GM23338 (cell line): Measurements from ENCODE around the gene OPRD1. TPM values are rescaled to one million over a fixed set of nuclear protein-coding genes. Genes with fewer than 3 reads are reported as not detected.

Source experiments
- ATAC-seq: fragments of 200-7000 bp; cut with Tn5 transposase; 3 replicates; pipeline ENCODE4 v1.9.1; 2020
- DNase-seq: peaks from one replicate; pipeline ENCODE4 v3.0.0-alpha.2; 2015; ENCODE audit warnings: low spot score
- H2AFZ ChIP-seq: fragments of 200-600 bp; sonication (generic); 2 replicates; pipeline ENCODE4 v1.8.0; 2016; ENCODE audit warnings: antibody characterized with exemption, mild to moderate bottlenecking, moderate library complexity
- H3F3A ChIP-seq: fragments of 200-600 bp; sonication (generic); replicated peaks from 2 replicates; pipeline ENCODE4 v1.8.0; 2017; ENCODE audit warnings: antibody characterized with exemption, mixed run types, low read depth
- H3K27ac ChIP-seq: fragments of 200-600 bp; sonication (generic); 2 replicates; pipeline ENCODE4 v1.6.1; 2016; ENCODE audit warnings: low read depth
- H3K27me3 ChIP-seq: fragments of 200-600 bp; sonication (generic); 2 replicates; pipeline ENCODE4 v1.8.0; 2016; ENCODE audit warnings: mild to moderate bottlenecking, mixed run types, moderate library complexity; ENCODE audit not compliant: insufficient read depth
- H3K36me3 ChIP-seq: fragments of 200-600 bp; sonication (generic); 2 replicates; pipeline ENCODE4 v1.8.0; 2016; ENCODE audit warnings: mild to moderate bottlenecking; ENCODE audit not compliant: insufficient read depth
- H3K4me1 ChIP-seq: fragments of 200-600 bp; sonication (generic); 2 replicates; pipeline ENCODE4 v1.8.0; 2016; ENCODE audit warnings: mild to moderate bottlenecking, moderate library complexity; ENCODE audit not compliant: insufficient read depth
- H3K4me2 ChIP-seq: fragments of 200-600 bp; sonication (generic); 2 replicates; pipeline ENCODE4 v1.7.1; 2017; ENCODE audit warnings: mixed run types
- H3K4me3 ChIP-seq: fragments of 200-600 bp; sonication (generic); 2 replicates; pipeline ENCODE4 v1.6.1; 2016; ENCODE audit warnings: mixed run types
- H3K79me2 ChIP-seq: fragments of 200-600 bp; sonication (generic); replicated peaks from 2 replicates; pipeline ENCODE4 v1.8.0; 2017; ENCODE audit warnings: mild to moderate bottlenecking; ENCODE audit not compliant: insufficient read depth
- H3K9me2 ChIP-seq: fragments of 200-600 bp; sonication (generic); 2 replicates; pipeline ENCODE4 v1.8.0; 2017; ENCODE audit not compliant: insufficient read depth
- H4K20me1 ChIP-seq: fragments of 200-600 bp; sonication (generic); replicated peaks from 2 replicates; pipeline ENCODE4 v1.8.0; 2017; ENCODE audit warnings: mild to moderate bottlenecking; ENCODE audit not compliant: insufficient read depth
- H3K27ac Mint-ChIP-seq: 2 replicates; pipeline ENCODE4 v1.8.0; 2020; ENCODE audit warnings: inconsistent platforms, mild to moderate bottlenecking, moderate library complexity, mixed read lengths
- H3K27me3 Mint-ChIP-seq: 3 replicates; pipeline ENCODE4 v1.8.0; 2022; ENCODE audit warnings: low read depth, mild to moderate bottlenecking, moderate library complexity, mixed read lengths, inconsistent platforms; ENCODE audit not compliant: insufficient read depth, poor library complexity
- H3K36me3 Mint-ChIP-seq: 3 replicates; pipeline ENCODE4 v1.8.0; 2021; ENCODE audit warnings: low read depth, mild to moderate bottlenecking, inconsistent platforms, moderate library complexity, mixed read lengths
- H3K4me1 Mint-ChIP-seq: 3 replicates; pipeline ENCODE4 v1.8.0; 2020; ENCODE audit warnings: mild to moderate bottlenecking, inconsistent platforms, mixed read lengths
- H3K4me3 Mint-ChIP-seq: 3 replicates; pipeline ENCODE4 v1.8.0; 2021; ENCODE audit warnings: moderate library complexity, mild to moderate bottlenecking, inconsistent platforms, mixed read lengths
- H3K9me3 Mint-ChIP-seq: 3 replicates; pipeline ENCODE4 v1.8.0; 2020; ENCODE audit warnings: moderate library complexity, mild to moderate bottlenecking, inconsistent platforms, mixed read lengths
- CREB1 ChIP-seq: fragments of 250-450 bp; sonication (Bioruptor Pico); IDR thresholded peaks from 2 replicates; pipeline ENCODE4 v1.5.0; 2020; ENCODE audit warnings: low read depth, mild to moderate bottlenecking, moderate library complexity
- EZH2 ChIP-seq: fragments of 200-600 bp; sonication (generic); IDR thresholded peaks from one replicate; pipeline ENCODE4 v1.8.0; 2017; ENCODE audit warnings: antibody characterized with exemption, mild to moderate bottlenecking, low read depth; ENCODE audit not compliant: unreplicated experiment
- EZH2phosphoT487 ChIP-seq: fragments of 200-600 bp; sonication (generic); IDR thresholded peaks from one replicate; pipeline ENCODE4 v1.8.1; 2018; ENCODE audit warnings: antibody characterized with exemption; ENCODE audit not compliant: unreplicated experiment
- JUNB ChIP-seq: IDR thresholded peaks from one replicate; pipeline ENCODE4 v1.6.1; 2016; ENCODE audit warnings: antibody characterized with exemption; ENCODE audit not compliant: unreplicated experiment
- NANOG ChIP-seq: IDR thresholded peaks from 2 replicates; pipeline ENCODE4 v1.6.1; 2016; ENCODE audit warnings: antibody characterized with exemption, borderline replicate concordance
- POLR2AphosphoS5 ChIP-seq: IDR thresholded peaks from 2 replicates; pipeline ENCODE4 v1.6.1; 2016; ENCODE audit warnings: antibody characterized with exemption, low read depth
- STAT1 ChIP-seq: IDR thresholded peaks from one replicate; pipeline ENCODE4 v1.6.1; 2016; ENCODE audit warnings: antibody characterized with exemption; ENCODE audit not compliant: unreplicated experiment
- ZNF114 ChIP-seq: fragments of 250-450 bp; sonication (Bioruptor Pico); IDR thresholded peaks from 2 replicates; pipeline ENCODE4 v1.5.0; 2020; ENCODE audit warnings: mild to moderate bottlenecking, moderate library complexity
- ZNF331 ChIP-seq: fragments of 250-450 bp; sonication (Bioruptor Pico); IDR thresholded peaks from 2 replicates; pipeline ENCODE4 v1.5.0; 2020; ENCODE audit warnings: low read depth, mild to moderate bottlenecking, moderate library complexity
- polyA plus RNA-seq: library from polyadenylated mRNA; unstranded; fragments of >200 nt; fragmentation: Nextera tagmentation; extraction: Ambion mirVana; gene quantifications from 2 replicates; pipeline ENCODE4 v1.2.1, GENCODE V29; 2016
- total RNA-seq: library from RNA; depleted of rRNA; stranded (reverse); fragments of >200 nt; shearing (Covaris generic); gene quantifications from 2 replicates; pipeline ENCODE4 v1.2.3, GENCODE V29; 2014
- TF ChIP-seq, protein P1 (sequence below): IDR thresholded peaks from one replicate; pipeline ENCODE4 v1.6.1; 2018; ENCODE audit warnings: antibody characterized with exemption; ENCODE audit not compliant: unreplicated experiment
- TF ChIP-seq, protein P2 (sequence below): fragments of 250-450 bp; sonication (Bioruptor Pico); IDR thresholded peaks from 2 replicates; pipeline ENCODE4 v1.5.0; 2020; ENCODE audit warnings: mild to moderate bottlenecking, moderate library complexity
- TF ChIP-seq, protein P3 (sequence below): IDR thresholded peaks from 2 replicates; pipeline ENCODE4 v1.6.1; 2016; ENCODE audit warnings: antibody characterized with exemption
- TF ChIP-seq, protein P4 (sequence below), 2 experiments: fragments of 200-600 bp in 1 of 2; sonication (generic) in 1 of 2; conservative IDR thresholded peaks; 2 replicates each; pipeline versions ENCODE4 v1.5.1 to v1.6.1; 2016 to 2017; ENCODE audit warnings: antibody characterized with exemption in 2 of 2, low read depth in 2 of 2, mild to moderate bottlenecking in 2 of 2, moderate library complexity in 1 of 2

The OPRD1 gene
- total and polyA plus RNA-seq, 2 experiments from 2014 or later = 0.55 to 2.3 TPM

DNA sequence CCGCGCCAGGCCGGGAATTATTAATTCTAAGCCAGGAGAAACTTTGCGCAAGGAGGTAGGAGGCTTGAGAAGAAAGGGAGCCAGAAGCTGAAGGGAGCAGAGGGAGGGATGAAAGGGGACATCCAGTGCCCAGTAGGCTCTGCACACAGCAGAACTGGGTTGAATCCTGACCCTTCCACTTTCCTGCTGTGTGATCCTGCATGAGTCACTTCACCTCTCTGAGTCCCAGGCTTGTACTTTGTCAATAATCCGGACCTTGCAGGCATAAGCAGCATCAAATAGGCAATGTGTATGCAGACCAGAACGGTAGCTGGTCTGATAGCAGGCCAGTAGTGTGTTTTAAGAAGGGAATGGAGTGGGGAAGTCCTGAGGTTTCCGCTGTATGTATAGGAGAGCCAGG is 76.9 kb downstream of the OPRD1 start:
- Mint-ChIP-seq H3K4me3 (no peak overlapping the region), H3K27ac (no peak overlapping the region), H3K9me3 (no peaks in the 10 kb centered on the region; the same call in 2 of the 3 replicates), H3K4me1 (peaks cover 33% of the 10 kb centered on the region), H3K27me3 (peaks cover 23% of the 10 kb centered on the region), H3K36me3 (no peaks in the 10 kb centered on the region)
- Histone ChIP-seq H3F3A (peaks cover 11% of the 10 kb centered on the region), H2AFZ (no peak overlapping the region), H4K20me1 (no peaks in the 10 kb centered on the region), H3K4me2 (peak overlapping the region; percentile 81; the same call in 1 of the 2 replicates), H3K36me3 (no peaks in the 10 kb centered on the region), H3K4me1 (peaks cover 24% of the 10 kb centered on the region), H3K27me3 (peaks cover 16% of the 10 kb centered on the region; the same call in 1 of the 2 replicates), H3K27ac (no peak overlapping the region), H3K4me3 (no peak overlapping the region), H3K9me2 (no peaks in the 10 kb centered on the region), H3K79me2 (no peaks in the 10 kb centered on the region)
- TF ChIP-seq POLR2AphosphoS5 (no peak), NANOG (no peak), ZNF114 (CRISPR knock-in tag) (no peak), ZNF331 (CRISPR knock-in tag) (no peak), CREB1 (no peak), STAT1 (no peak), EZH2phosphoT487 (no peak), JUNB (no peak), EZH2 (no peak)
- TF ChIP-seq, protein P1, sequence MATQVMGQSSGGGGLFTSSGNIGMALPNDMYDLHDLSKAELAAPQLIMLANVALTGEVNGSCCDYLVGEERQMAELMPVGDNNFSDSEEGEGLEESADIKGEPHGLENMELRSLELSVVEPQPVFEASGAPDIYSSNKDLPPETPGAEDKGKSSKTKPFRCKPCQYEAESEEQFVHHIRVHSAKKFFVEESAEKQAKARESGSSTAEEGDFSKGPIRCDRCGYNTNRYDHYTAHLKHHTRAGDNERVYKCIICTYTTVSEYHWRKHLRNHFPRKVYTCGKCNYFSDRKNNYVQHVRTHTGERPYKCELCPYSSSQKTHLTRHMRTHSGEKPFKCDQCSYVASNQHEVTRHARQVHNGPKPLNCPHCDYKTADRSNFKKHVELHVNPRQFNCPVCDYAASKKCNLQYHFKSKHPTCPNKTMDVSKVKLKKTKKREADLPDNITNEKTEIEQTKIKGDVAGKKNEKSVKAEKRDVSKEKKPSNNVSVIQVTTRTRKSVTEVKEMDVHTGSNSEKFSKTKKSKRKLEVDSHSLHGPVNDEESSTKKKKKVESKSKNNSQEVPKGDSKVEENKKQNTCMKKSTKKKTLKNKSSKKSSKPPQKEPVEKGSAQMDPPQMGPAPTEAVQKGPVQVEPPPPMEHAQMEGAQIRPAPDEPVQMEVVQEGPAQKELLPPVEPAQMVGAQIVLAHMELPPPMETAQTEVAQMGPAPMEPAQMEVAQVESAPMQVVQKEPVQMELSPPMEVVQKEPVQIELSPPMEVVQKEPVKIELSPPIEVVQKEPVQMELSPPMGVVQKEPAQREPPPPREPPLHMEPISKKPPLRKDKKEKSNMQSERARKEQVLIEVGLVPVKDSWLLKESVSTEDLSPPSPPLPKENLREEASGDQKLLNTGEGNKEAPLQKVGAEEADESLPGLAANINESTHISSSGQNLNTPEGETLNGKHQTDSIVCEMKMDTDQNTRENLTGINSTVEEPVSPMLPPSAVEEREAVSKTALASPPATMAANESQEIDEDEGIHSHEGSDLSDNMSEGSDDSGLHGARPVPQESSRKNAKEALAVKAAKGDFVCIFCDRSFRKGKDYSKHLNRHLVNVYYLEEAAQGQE = no peak
- TF ChIP-seq, protein P2, sequence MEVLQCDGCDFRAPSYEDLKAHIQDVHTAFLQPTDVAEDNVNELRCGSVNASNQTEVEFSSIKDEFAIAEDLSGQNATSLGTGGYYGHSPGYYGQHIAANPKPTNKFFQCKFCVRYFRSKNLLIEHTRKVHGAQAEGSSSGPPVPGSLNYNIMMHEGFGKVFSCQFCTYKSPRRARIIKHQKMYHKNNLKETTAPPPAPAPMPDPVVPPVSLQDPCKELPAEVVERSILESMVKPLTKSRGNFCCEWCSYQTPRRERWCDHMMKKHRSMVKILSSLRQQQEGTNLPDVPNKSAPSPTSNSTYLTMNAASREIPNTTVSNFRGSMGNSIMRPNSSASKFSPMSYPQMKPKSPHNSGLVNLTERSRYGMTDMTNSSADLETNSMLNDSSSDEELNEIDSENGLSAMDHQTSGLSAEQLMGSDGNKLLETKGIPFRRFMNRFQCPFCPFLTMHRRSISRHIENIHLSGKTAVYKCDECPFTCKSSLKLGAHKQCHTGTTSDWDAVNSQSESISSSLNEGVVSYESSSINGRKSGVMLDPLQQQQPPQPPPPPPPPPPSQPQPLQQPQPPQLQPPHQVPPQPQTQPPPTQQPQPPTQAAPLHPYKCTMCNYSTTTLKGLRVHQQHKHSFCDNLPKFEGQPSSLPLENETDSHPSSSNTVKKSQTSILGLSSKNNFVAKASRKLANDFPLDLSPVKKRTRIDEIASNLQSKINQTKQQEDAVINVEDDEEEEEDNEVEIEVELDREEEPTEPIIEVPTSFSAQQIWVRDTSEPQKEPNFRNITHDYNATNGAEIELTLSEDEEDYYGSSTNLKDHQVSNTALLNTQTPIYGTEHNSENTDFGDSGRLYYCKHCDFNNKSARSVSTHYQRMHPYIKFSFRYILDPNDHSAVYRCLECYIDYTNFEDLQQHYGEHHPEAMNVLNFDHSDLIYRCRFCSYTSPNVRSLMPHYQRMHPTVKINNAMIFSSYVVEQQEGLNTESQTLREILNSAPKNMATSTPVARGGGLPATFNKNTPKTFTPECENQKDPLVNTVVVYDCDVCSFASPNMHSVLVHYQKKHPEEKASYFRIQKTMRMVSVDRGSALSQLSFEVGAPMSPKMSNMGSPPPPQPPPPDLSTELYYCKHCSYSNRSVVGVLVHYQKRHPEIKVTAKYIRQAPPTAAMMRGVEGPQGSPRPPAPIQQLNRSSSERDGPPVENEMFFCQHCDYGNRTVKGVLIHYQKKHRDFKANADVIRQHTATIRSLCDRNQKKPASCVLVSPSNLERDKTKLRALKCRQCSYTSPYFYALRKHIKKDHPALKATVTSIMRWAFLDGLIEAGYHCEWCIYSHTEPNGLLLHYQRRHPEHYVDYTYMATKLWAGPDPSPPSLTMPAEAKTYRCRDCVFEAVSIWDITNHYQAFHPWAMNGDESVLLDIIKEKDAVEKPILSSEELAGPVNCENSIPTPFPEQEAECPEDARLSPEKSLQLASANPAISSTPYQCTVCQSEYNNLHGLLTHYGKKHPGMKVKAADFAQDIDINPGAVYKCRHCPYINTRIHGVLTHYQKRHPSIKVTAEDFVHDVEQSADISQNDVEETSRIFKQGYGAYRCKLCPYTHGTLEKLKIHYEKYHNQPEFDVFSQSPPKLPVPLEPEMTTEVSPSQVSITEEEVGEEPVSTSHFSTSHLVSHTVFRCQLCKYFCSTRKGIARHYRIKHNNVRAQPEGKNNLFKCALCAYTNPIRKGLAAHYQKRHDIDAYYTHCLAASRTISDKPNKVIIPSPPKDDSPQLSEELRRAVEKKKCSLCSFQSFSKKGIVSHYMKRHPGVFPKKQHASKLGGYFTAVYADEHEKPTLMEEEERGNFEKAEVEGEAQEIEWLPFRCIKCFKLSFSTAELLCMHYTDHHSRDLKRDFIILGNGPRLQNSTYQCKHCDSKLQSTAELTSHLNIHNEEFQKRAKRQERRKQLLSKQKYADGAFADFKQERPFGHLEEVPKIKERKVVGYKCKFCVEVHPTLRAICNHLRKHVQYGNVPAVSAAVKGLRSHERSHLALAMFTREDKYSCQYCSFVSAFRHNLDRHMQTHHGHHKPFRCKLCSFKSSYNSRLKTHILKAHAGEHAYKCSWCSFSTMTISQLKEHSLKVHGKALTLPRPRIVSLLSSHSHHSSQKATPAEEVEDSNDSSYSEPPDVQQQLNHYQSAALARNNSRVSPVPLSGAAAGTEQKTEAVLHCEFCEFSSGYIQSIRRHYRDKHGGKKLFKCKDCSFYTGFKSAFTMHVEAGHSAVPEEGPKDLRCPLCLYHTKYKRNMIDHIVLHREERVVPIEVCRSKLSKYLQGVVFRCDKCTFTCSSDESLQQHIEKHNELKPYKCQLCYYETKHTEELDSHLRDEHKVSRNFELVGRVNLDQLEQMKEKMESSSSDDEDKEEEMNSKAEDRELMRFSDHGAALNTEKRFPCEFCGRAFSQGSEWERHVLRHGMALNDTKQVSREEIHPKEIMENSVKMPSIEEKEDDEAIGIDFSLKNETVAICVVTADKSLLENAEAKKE = no peak
- TF ChIP-seq, protein P3, sequence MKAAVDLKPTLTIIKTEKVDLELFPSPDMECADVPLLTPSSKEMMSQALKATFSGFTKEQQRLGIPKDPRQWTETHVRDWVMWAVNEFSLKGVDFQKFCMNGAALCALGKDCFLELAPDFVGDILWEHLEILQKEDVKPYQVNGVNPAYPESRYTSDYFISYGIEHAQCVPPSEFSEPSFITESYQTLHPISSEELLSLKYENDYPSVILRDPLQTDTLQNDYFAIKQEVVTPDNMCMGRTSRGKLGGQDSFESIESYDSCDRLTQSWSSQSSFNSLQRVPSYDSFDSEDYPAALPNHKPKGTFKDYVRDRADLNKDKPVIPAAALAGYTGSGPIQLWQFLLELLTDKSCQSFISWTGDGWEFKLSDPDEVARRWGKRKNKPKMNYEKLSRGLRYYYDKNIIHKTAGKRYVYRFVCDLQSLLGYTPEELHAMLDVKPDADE = no peak
- TF ChIP-seq, protein P4, sequence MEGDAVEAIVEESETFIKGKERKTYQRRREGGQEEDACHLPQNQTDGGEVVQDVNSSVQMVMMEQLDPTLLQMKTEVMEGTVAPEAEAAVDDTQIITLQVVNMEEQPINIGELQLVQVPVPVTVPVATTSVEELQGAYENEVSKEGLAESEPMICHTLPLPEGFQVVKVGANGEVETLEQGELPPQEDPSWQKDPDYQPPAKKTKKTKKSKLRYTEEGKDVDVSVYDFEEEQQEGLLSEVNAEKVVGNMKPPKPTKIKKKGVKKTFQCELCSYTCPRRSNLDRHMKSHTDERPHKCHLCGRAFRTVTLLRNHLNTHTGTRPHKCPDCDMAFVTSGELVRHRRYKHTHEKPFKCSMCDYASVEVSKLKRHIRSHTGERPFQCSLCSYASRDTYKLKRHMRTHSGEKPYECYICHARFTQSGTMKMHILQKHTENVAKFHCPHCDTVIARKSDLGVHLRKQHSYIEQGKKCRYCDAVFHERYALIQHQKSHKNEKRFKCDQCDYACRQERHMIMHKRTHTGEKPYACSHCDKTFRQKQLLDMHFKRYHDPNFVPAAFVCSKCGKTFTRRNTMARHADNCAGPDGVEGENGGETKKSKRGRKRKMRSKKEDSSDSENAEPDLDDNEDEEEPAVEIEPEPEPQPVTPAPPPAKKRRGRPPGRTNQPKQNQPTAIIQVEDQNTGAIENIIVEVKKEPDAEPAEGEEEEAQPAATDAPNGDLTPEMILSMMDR (conservative IDR thresholded peaks at IDR 0.05; ENCODE audit: low read depth in 2 of 2) = no peak
- DNase-seq (no peak), ATAC-seq (no peak)
